ENCODE results near the gene HOXB3.

The HOXB3 gene

GRCh38 chr17:48589831-48590606, at the start of gene HOXB3:
Gene HOXB3 (minus strand): TSS chr17:48590241. CDS start chr17:48552474, 37,767 bp downstream.
- DNase-seq: no peak

GRCh38 chr17:48639136-48639535, 49.1 kb upstream of the HOXB3 start:
- no peak for DNase-seq

GRCh38 chr17:48637323-48638260, 47.6 kb upstream of the HOXB3 start:
- no peak for DNase-seq

GRCh38 chr17:48636177-48637018, 46.4 kb upstream of the HOXB3 start:
- DNase-seq: peak in 4 of 58 donors; percentile 0 to 13 (median 8)

- no peak for DNase-seq
These were observed 44.6 kb upstream of the HOXB3 start for GRCh38 chr17:48634493-48635208.

GRCh38 chr17:48633266-48633677, 43.2 kb upstream of the HOXB3 start:
- DNase-seq: no peak

GRCh38 chr17:48632579-48633265, 42.7 kb upstream of the HOXB3 start:
- no peak for DNase-seq

- no peak for DNase-seq
These were observed 41.9 kb upstream of the HOXB3 start for GRCh38 chr17:48631693-48632578.

- no peak for DNase-seq
These were observed 41.1 kb upstream of the HOXB3 start for GRCh38 chr17:48630925-48631692.

GRCh38 chr17:48630009-48630924, 40.2 kb upstream of the HOXB3 start:
- no peak for DNase-seq

GRCh38 chr17:48629411-48629759, 39.3 kb upstream of the HOXB3 start:
- DNase-seq: no peak

- DNase-seq: no peak
These were observed 38.8 kb upstream of the HOXB3 start for GRCh38 chr17:48628649-48629410.

GRCh38 chr17:48627623-48628521, 37.8 kb upstream of the HOXB3 start:
- DNase-seq: no peak

GRCh38 chr17:48627118-48627597, 37.1 kb upstream of the HOXB3 start:
- no peak for DNase-seq
